ENCODE measurements around the gene FZR1.

The FZR1 gene

GRCh38 chr19:3535563-3535965 lies 29.5 kb downstream of the FZR1 start:
- TF ChIP-seq CTCF (conservative IDR thresholded peaks at IDR 0.05; ENCODE audit: low read length): no peak
- no peak for DNase-seq (ENCODE audit: low read depth)
- no peak overlapping the region for H3K4me3 ChIP-seq (ENCODE audit: low read length)

- H3K4me3 ChIP-seq (ENCODE audit: low read length): no peak overlapping the region
- no peak for TF ChIP-seq CTCF (conservative IDR thresholded peaks at IDR 0.05; ENCODE audit: low read length)
- DNase-seq (ENCODE audit: low read depth): no peak
These were observed 29.9 kb downstream of the FZR1 start for GRCh38 chr19:3535981-3536380.

GRCh38 chr19:3536429-3537100 lies 30.5 kb downstream of the FZR1 start:
- H3K4me3 ChIP-seq (ENCODE audit: low read length): no peak overlapping the region
- DNase-seq (ENCODE audit: low read depth): no peak
- TF ChIP-seq CTCF (conservative IDR thresholded peaks at IDR 0.05; ENCODE audit: low read length): no peak

- no peak overlapping the region for H3K4me3 ChIP-seq (ENCODE audit: low read length)
- TF ChIP-seq CTCF (conservative IDR thresholded peaks at IDR 0.05; ENCODE audit: low read length): no peak
- no peak for DNase-seq (ENCODE audit: low read depth)
These were observed 31.0 kb downstream of the FZR1 start for GRCh38 chr19:3537101-3537437.

- DNase-seq (ENCODE audit: low read depth): no peak
- no peak overlapping the region for H3K4me3 ChIP-seq (ENCODE audit: low read length)
- no peak for TF ChIP-seq CTCF (conservative IDR thresholded peaks at IDR 0.05; ENCODE audit: low read length)
These were observed 31.5 kb downstream of the FZR1 start for GRCh38 chr19:3537438-3538240.

- H3K4me3 ChIP-seq (ENCODE audit: low read length): no peak overlapping the region
- TF ChIP-seq CTCF (conservative IDR thresholded peaks at IDR 0.05; ENCODE audit: low read length): no peak
- no peak for DNase-seq (ENCODE audit: low read depth)
These were observed 32.3 kb downstream of the FZR1 start for GRCh38 chr19:3538258-3538929.
